ENCODE results near the gene L1TD1. TPM values are rescaled to one million over a fixed set of nuclear protein-coding genes. Genes with fewer than 3 reads are reported as not detected.

The L1TD1 gene
- total and polyA plus RNA-seq, 2 of the 13 experiments (the other 11 are each of a cell fraction or from before 2014, with no cell fraction given), result not detected

GRCh38 chr1:62198781-62199125, 4.1 kb downstream of the L1TD1 start (continued):
- TF ChIP-seq SYNCRIP (IDR thresholded peaks at IDR 0.05; ENCODE audit: insufficient read depth, low read depth, low read length), result no peak
- TF ChIP-seq, protein P1, sequence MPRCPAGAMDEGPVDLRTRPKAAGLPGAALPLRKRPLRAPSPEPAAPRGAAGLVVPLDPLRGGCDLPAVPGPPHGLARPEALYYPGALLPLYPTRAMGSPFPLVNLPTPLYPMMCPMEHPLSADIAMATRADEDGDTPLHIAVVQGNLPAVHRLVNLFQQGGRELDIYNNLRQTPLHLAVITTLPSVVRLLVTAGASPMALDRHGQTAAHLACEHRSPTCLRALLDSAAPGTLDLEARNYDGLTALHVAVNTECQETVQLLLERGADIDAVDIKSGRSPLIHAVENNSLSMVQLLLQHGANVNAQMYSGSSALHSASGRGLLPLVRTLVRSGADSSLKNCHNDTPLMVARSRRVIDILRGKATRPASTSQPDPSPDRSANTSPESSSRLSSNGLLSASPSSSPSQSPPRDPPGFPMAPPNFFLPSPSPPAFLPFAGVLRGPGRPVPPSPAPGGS (CRISPR knock-in tag; IDR thresholded peaks at IDR 0.05), result no peak
- TF ChIP-seq JDP2 (CRISPR knock-in tag; IDR thresholded peaks at IDR 0.05; ENCODE audit: borderline replicate concordance), result no peak
- no peak for TF ChIP-seq GTF3A (CRISPR knock-in tag; conservative IDR thresholded peaks at IDR 0.05)
- TF ChIP-seq, protein P2, sequence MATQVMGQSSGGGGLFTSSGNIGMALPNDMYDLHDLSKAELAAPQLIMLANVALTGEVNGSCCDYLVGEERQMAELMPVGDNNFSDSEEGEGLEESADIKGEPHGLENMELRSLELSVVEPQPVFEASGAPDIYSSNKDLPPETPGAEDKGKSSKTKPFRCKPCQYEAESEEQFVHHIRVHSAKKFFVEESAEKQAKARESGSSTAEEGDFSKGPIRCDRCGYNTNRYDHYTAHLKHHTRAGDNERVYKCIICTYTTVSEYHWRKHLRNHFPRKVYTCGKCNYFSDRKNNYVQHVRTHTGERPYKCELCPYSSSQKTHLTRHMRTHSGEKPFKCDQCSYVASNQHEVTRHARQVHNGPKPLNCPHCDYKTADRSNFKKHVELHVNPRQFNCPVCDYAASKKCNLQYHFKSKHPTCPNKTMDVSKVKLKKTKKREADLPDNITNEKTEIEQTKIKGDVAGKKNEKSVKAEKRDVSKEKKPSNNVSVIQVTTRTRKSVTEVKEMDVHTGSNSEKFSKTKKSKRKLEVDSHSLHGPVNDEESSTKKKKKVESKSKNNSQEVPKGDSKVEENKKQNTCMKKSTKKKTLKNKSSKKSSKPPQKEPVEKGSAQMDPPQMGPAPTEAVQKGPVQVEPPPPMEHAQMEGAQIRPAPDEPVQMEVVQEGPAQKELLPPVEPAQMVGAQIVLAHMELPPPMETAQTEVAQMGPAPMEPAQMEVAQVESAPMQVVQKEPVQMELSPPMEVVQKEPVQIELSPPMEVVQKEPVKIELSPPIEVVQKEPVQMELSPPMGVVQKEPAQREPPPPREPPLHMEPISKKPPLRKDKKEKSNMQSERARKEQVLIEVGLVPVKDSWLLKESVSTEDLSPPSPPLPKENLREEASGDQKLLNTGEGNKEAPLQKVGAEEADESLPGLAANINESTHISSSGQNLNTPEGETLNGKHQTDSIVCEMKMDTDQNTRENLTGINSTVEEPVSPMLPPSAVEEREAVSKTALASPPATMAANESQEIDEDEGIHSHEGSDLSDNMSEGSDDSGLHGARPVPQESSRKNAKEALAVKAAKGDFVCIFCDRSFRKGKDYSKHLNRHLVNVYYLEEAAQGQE (IDR thresholded peaks at IDR 0.05; ENCODE audit: borderline replicate concordance in 1 of 2, low read depth in 1 of 2, low read length in 2 of 2), result no peak
- TF ChIP-seq, protein P3, sequence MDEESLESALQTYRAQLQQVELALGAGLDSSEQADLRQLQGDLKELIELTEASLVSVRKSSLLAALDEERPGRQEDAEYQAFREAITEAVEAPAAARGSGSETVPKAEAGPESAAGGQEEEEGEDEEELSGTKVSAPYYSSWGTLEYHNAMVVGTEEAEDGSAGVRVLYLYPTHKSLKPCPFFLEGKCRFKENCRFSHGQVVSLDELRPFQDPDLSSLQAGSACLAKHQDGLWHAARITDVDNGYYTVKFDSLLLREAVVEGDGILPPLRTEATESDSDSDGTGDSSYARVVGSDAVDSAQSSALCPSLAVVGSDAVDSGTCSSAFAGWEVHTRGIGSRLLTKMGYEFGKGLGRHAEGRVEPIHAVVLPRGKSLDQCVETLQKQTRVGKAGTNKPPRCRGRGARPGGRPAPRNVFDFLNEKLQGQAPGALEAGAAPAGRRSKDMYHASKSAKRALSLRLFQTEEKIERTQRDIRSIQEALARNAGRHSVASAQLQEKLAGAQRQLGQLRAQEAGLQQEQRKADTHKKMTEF (CRISPR knock-in tag; IDR thresholded peaks at IDR 0.05), result peak; percentile 44; the same call in 1 of the 2 replicates
- no peak for TF ChIP-seq LCORL (IDR thresholded peaks at IDR 0.05)
- TF ChIP-seq LCORL (CRISPR knock-in tag; IDR thresholded peaks at IDR 0.05), result peak; percentile 98
- TF ChIP-seq, protein P4, sequence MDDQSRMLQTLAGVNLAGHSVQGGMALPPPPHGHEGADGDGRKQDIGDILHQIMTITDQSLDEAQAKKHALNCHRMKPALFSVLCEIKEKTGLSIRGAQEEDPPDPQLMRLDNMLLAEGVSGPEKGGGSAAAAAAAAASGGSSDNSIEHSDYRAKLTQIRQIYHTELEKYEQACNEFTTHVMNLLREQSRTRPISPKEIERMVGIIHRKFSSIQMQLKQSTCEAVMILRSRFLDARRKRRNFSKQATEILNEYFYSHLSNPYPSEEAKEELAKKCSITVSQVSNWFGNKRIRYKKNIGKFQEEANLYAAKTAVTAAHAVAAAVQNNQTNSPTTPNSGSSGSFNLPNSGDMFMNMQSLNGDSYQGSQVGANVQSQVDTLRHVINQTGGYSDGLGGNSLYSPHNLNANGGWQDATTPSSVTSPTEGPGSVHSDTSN (CRISPR knock-in tag; IDR thresholded peaks at IDR 0.05; ENCODE audit: borderline replicate concordance), result no peak
- TF ChIP-seq ATF1 (CRISPR knock-in tag; IDR thresholded peaks at IDR 0.05), result no peak
- TF ChIP-seq ZSCAN25 (CRISPR knock-in tag; IDR thresholded peaks at IDR 0.05), result peak; percentile 29; the same call in 1 of the 2 replicates
- TF ChIP-seq, protein P5, sequence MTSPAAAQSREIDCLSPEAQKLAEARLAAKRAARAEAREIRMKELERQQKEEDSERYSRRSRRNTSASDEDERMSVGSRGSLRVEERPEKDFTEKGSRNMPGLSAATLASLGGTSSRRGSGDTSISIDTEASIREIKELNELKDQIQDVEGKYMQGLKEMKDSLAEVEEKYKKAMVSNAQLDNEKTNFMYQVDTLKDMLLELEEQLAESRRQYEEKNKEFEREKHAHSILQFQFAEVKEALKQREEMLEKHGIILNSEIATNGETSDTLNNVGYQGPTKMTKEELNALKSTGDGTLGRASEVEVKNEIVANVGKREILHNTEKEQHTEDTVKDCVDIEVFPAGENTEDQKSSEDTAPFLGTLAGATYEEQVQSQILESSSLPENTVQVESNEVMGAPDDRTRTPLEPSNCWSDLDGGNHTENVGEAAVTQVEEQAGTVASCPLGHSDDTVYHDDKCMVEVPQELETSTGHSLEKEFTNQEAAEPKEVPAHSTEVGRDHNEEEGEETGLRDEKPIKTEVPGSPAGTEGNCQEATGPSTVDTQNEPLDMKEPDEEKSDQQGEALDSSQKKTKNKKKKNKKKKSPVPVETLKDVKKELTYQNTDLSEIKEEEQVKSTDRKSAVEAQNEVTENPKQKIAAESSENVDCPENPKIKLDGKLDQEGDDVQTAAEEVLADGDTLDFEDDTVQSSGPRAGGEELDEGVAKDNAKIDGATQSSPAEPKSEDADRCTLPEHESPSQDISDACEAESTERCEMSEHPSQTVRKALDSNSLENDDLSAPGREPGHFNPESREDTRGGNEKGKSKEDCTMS (CRISPR knock-in tag; conservative IDR thresholded peaks at IDR 0.05), result no peak
- TF ChIP-seq TRAFD1 (CRISPR knock-in tag; IDR thresholded peaks at IDR 0.05; ENCODE audit: borderline replicate concordance), result no peak
- no peak for TF ChIP-seq RAD51 (IDR thresholded peaks at IDR 0.05; ENCODE audit: borderline replicate concordance)
- TF ChIP-seq ZNF652 (CRISPR knock-in tag; IDR thresholded peaks at IDR 0.05; ENCODE audit: borderline replicate concordance, low read depth), result no peak
- TF ChIP-seq, protein P6, sequence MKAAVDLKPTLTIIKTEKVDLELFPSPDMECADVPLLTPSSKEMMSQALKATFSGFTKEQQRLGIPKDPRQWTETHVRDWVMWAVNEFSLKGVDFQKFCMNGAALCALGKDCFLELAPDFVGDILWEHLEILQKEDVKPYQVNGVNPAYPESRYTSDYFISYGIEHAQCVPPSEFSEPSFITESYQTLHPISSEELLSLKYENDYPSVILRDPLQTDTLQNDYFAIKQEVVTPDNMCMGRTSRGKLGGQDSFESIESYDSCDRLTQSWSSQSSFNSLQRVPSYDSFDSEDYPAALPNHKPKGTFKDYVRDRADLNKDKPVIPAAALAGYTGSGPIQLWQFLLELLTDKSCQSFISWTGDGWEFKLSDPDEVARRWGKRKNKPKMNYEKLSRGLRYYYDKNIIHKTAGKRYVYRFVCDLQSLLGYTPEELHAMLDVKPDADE (CRISPR knock-in tag; IDR thresholded peaks at IDR 0.05), result no peak
- TF ChIP-seq THYN1 (CRISPR knock-in tag; IDR thresholded peaks at IDR 0.05; ENCODE audit: borderline replicate concordance, low read depth), result no peak
